HL-60 (cell line): ENCODE data around the gene CUEDC2.

Experiments used
- POLR2AphosphoS5 ChIP-seq: IDR thresholded peaks from 2 replicates; pipeline ENCODE4 v1.6.1; 2012; ENCODE audit warnings: low read depth
- TF ChIP-seq, protein P1 (sequence below): IDR thresholded peaks from one replicate; pipeline ENCODE4 v1.5.1; 2011; ENCODE audit warnings: low read length, control low read depth, inconsistent platforms; ENCODE audit not compliant: insufficient read depth

- no peak for TF ChIP-seq POLR2AphosphoS5
- TF ChIP-seq, protein P1, sequence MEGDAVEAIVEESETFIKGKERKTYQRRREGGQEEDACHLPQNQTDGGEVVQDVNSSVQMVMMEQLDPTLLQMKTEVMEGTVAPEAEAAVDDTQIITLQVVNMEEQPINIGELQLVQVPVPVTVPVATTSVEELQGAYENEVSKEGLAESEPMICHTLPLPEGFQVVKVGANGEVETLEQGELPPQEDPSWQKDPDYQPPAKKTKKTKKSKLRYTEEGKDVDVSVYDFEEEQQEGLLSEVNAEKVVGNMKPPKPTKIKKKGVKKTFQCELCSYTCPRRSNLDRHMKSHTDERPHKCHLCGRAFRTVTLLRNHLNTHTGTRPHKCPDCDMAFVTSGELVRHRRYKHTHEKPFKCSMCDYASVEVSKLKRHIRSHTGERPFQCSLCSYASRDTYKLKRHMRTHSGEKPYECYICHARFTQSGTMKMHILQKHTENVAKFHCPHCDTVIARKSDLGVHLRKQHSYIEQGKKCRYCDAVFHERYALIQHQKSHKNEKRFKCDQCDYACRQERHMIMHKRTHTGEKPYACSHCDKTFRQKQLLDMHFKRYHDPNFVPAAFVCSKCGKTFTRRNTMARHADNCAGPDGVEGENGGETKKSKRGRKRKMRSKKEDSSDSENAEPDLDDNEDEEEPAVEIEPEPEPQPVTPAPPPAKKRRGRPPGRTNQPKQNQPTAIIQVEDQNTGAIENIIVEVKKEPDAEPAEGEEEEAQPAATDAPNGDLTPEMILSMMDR = no peak
These were observed 21.1 kb upstream of the CUEDC2 start for GRCh38 chr10:102453502-102453901.
